Nephron progenitor cell (in vitro differentiated cells): ENCODE results near the gene ALDH3A2.

Experiments used
- DNase-seq: peaks from one replicate; pipeline ENCODE4 v3.0.0; 2021
- H3K27ac Mint-ChIP-seq: 2 replicates; pipeline ENCODE4 v1.8.0; 2021; ENCODE audit warnings: mild to moderate bottlenecking, moderate library complexity, mixed read lengths
- H3K27me3 Mint-ChIP-seq: 2 replicates; pipeline ENCODE4 v1.8.0; 2021; ENCODE audit warnings: mild to moderate bottlenecking, low read depth, mixed read lengths; ENCODE audit not compliant: poor library complexity
- H3K36me3 Mint-ChIP-seq: 2 replicates; pipeline ENCODE4 v1.8.0; 2021; ENCODE audit warnings: low read depth, mixed read lengths
- H3K4me1 Mint-ChIP-seq: 2 replicates; pipeline ENCODE4 v1.8.0; 2021; ENCODE audit warnings: mixed read lengths
- H3K4me3 Mint-ChIP-seq: 2 replicates; pipeline ENCODE4 v1.8.0; 2021; ENCODE audit warnings: mild to moderate bottlenecking, moderate library complexity, mixed read lengths
- H3K9me3 Mint-ChIP-seq: 2 replicates; pipeline ENCODE4 v1.8.0; 2021; ENCODE audit warnings: mild to moderate bottlenecking, moderate library complexity, mixed read lengths
- TF ChIP-seq, protein P1 (sequence below): fragments of 200-600 bp; sonication (generic); IDR thresholded peaks from 2 replicates; pipeline ENCODE4 v1.5.0; 2021; ENCODE audit warnings: antibody characterized with exemption

ALDH3A2 gene

DNA sequence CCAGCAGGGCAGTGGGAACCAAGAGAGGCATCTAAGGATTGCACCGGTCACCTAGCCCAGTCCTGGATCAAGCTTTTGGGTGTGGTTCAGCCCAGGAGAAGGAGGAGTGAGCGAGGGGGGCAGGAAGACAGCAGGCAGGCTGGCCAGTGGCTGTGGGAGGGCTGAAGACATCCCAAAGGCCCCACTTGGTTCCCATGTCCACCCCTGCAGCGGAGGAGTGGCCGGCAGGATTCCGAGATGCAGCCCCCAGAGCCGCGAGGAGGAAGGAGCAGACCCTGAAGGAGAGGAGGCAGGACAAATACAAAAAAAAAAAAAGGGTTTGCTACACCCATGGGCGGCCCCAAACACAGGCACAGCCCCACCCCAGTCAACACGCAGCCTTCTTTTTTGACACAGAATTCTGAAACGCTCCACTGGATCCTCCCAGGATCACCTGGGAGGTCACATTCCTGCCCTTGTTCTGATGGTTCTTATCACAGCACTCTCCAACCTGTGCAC is 68.9 kb downstream of the ALDH3A2 start:
- TF ChIP-seq, protein P1, sequence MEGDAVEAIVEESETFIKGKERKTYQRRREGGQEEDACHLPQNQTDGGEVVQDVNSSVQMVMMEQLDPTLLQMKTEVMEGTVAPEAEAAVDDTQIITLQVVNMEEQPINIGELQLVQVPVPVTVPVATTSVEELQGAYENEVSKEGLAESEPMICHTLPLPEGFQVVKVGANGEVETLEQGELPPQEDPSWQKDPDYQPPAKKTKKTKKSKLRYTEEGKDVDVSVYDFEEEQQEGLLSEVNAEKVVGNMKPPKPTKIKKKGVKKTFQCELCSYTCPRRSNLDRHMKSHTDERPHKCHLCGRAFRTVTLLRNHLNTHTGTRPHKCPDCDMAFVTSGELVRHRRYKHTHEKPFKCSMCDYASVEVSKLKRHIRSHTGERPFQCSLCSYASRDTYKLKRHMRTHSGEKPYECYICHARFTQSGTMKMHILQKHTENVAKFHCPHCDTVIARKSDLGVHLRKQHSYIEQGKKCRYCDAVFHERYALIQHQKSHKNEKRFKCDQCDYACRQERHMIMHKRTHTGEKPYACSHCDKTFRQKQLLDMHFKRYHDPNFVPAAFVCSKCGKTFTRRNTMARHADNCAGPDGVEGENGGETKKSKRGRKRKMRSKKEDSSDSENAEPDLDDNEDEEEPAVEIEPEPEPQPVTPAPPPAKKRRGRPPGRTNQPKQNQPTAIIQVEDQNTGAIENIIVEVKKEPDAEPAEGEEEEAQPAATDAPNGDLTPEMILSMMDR: no peak
- Mint-ChIP-seq H3K4me1 (peaks cover 51% of the 10 kb centered on the region), H3K4me3 (no peak overlapping the region), H3K27me3 (peaks cover 6% of the 10 kb centered on the region), H3K9me3 (no peaks in the 10 kb centered on the region), H3K27ac (no peak overlapping the region), H3K36me3 (no peaks in the 10 kb centered on the region)
- DNase-seq: no peak

DNA sequence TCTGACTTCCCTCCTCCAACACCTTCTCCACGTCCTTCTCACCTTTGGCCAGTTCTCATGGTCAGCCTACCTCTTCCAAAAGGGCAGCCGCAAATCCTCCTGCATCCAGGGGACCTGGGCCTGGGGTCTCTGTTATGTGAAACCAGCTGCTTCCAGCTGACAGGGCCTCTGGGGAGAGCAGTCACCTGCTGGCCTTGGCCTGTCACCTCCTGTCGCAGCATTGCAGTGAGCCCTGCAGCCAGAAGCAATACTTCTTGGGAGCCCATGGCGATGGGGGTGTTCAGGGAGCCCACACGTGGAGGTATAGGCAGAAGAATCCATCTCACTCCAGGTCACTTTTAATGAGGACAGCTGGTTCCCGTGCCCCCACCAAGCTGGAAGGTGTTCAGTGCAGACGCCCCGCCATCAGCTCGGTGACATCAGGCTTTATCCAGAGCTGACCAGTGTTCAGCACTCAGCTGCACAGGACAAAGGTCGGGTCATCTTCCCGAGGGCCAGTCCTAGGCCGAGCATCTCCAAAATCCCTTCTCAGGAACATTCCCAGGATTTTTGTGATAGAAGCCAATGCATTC is 69.6 kb downstream of the ALDH3A2 start:
- H3K27ac Mint-ChIP-seq: no peak overlapping the region
- TF ChIP-seq, protein P1: no peak
- peaks cover 51% of the 10 kb centered on the region for H3K4me1 Mint-ChIP-seq
- DNase-seq: no peak
- no peaks in the 10 kb centered on the region for H3K36me3 Mint-ChIP-seq
- no peak overlapping the region for H3K4me3 Mint-ChIP-seq
- no peaks in the 10 kb centered on the region for H3K9me3 Mint-ChIP-seq
- peaks cover 5% of the 10 kb centered on the region for H3K27me3 Mint-ChIP-seq

DNA sequence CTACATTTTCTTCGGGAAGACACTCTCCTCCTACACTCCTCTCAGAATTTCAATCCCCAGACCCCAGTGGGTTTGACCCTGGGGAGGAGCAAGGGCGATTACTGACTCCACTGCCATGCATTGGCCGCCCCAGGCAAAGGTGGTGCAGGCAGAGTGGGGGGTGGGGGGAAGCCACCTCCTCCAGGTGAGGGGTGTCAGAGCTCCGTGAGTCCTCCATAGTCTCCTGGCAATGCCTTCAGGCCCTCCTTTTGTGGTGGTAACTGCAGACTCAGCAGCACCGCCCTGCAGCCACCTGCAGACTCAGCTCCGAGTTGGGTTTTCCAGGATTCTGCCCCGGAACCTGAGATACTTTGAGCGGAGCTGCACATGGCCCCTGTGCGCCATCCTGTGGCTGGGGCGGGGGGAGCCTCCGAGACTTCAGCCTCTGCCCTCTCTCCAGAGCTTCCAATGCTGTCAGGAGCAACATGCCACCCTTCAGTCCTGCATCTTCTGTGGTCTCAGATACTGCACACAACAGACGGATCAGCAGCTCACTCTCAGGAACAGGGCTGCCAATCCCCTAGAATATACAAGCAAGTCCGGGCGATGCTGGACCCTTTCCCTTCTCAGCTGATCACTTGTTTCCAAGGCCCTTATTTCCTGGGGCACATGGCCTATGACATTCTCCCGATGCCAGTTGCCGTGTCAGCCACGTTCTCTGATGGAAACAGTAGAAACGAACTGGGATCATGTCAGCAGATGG is 70.2 kb downstream of the ALDH3A2 start:
- H3K4me1 Mint-ChIP-seq: peaks cover 51% of the 10 kb centered on the region
- peak overlapping the region; percentile 44 for H3K27ac Mint-ChIP-seq
- TF ChIP-seq, protein P1: no peak
- H3K4me3 Mint-ChIP-seq: no peak overlapping the region
- peaks cover 5% of the 10 kb centered on the region for H3K27me3 Mint-ChIP-seq
- no peak for DNase-seq
- H3K9me3 Mint-ChIP-seq: no peaks in the 10 kb centered on the region
- no peaks in the 10 kb centered on the region for H3K36me3 Mint-ChIP-seq

DNA sequence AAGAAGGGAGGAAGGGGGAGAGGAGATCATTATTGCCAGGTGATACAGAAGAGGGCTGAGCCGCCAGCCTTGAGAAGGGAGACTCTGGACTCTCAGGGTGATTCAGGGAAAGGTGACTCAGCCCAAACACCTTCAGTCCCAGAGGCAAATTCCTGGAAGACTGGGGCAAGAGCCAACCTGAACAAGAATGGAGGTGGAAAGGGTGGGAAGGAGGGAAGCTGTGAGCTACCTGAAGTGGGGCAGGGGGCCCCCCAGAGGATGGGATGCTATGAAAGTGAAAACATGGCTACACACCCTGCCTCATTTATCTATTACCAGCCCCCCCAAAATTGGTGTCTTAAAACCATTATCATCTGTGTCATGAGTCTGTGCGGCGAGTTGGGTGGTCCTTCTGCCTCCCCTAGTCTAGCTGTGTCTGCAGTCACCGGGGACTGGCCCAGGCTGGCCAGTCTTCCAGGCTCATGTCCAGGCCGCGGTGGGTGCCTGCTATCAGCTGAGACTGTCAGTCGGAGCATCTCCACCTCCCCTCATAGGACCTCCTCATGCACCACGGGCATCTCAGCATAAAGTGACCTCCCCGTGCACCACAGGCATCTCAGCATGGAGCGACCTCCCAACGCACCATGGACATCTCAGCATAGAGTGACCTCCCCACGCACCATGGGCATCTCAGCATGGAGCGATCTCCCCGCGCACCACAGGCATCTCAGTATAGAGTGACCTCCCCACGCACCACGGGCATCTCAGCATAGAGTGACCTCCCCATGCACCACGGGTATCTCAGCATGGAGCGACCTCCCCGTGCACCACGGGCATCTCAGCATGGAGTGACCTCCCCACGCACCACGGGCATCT is 71.0 kb downstream of the ALDH3A2 start:
- Mint-ChIP-seq H3K27ac (peak overlapping the region; percentile 44), H3K9me3 (no peaks in the 10 kb centered on the region), H3K4me1 (peaks cover 47% of the 10 kb centered on the region), H3K27me3 (peaks cover 5% of the 10 kb centered on the region), H3K36me3 (no peaks in the 10 kb centered on the region), H3K4me3 (no peak overlapping the region)
- TF ChIP-seq, protein P1: no peak
- no peak for DNase-seq

DNA sequence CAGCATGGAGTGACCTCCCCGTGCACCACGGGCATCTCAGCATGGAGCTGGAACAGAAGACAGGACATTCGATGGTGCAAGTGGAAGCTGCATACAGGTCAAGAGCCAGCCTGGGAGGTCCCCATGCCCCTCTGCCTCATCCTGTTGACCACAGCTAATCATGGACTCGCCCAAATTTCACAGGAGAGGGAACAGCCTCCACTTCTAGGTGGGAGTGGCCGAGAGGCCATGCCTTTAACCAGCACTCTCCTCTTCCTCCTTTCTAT is 71.6 kb downstream of the ALDH3A2 start:
- H3K4me1 Mint-ChIP-seq: peaks cover 43% of the 10 kb centered on the region
- no peak for DNase-seq
- H3K27ac Mint-ChIP-seq: no peak overlapping the region
- TF ChIP-seq, protein P1: no peak
- H3K27me3 Mint-ChIP-seq: peaks cover 5% of the 10 kb centered on the region
- H3K4me3 Mint-ChIP-seq: no peak overlapping the region
- no peaks in the 10 kb centered on the region for H3K36me3 Mint-ChIP-seq
- no peaks in the 10 kb centered on the region for H3K9me3 Mint-ChIP-seq
